GM12872 (cell line): ENCODE results near the gene NOX3.

Experiments
- CTCF ChIP-seq: IDR thresholded peaks from 3 replicates; pipeline ENCODE4 v1.5.1; 2011; ENCODE audit warnings: low read depth, mild to moderate bottlenecking, low read length, moderate library complexity; ENCODE audit not compliant: insufficient read depth

NOX3 gene

GRCh38 chr6:155409391-155409790 lies 46.2 kb downstream of the NOX3 start:
- no peak for TF ChIP-seq CTCF

- TF ChIP-seq CTCF: no peak
These were observed 46.7 kb downstream of the NOX3 start for GRCh38 chr6:155408981-155409380.

GRCh38 chr6:155408231-155408630 lies 47.4 kb downstream of the NOX3 start:
- no peak for TF ChIP-seq CTCF

GRCh38 chr6:155406801-155407200 lies 48.8 kb downstream of the NOX3 start:
- peak; percentile 27; the same call in 1 of the 3 replicates for TF ChIP-seq CTCF

- TF ChIP-seq CTCF: no peak
These were observed 50.7 kb downstream of the NOX3 start for GRCh38 chr6:155404937-155405336.

GRCh38 chr6:155402656-155403304 lies 52.9 kb downstream of the NOX3 start:
- TF ChIP-seq CTCF: no peak

GRCh38 chr6:155400654-155400965 lies 55.0 kb downstream of the NOX3 start:
- no peak for TF ChIP-seq CTCF
